Fibroblast of mammary gland (primary cell): ENCODE measurements around the gene MRPS2.

ENCODE experiments used
- DNase-seq: peaks from one replicate; pipeline ENCODE4 v3.0.0-alpha.2; 2010; ENCODE audit warnings: low read depth
- H3K4me3 ChIP-seq: 2 replicates; pipeline ENCODE4 v1.5.1; 2011; ENCODE audit warnings: low read depth, mild to moderate bottlenecking, low read length, moderate library complexity; ENCODE audit not compliant: control insufficient read depth
- TF ChIP-seq, protein P1 (sequence below): conservative IDR thresholded peaks from 2 replicates; pipeline ENCODE4 v1.5.1; 2011; ENCODE audit warnings: low read depth, low read length, inconsistent platforms; ENCODE audit not compliant: control insufficient read depth, insufficient read depth

MRPS2 gene

DNA sequence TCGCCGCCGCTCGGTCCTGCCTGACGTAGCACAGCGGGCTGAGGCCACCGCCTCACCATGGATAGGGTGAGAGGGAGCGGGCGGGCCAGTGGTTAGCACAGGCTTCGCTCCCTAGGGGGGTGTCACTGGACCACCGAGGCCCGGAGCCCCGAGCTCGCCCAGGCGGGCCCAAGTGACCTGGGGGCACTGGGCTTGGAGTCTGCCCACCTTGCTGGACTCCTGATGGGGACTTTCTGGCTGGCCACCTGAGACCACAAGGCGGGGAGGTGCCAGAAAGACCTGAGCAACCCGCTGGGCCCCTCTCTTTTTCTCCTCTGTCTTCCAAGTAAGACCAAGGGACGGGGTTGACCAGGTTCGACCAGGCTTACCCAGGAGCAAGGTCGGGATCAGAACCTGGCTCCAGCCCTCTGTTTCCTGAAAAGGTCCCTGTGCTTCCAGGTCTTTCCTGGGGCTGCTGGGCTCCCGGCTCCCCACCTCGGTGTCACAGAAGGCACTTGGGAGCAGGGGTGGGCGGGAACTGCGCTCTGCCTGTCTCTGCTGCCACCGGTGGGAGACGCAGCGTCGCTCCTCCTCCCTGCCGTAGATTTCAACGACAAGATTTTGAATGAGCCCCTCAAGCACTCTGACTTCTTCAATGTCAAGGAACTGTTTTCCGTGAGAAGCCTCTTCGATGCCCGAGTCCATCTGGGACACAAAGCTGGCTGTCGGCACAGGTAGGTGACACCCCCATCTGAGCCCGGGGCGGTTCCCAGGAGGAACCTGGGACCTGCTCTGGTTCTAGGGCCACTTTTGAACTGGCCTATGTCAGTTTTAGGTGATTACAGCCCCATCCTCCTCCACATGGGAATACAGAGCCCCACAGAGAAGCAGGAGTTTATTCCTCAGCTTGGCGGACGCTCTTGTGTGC, 1.0 kb downstream of the MRPS2 start:
- DNase-seq = peak; percentile 58
- TF ChIP-seq, protein P1, sequence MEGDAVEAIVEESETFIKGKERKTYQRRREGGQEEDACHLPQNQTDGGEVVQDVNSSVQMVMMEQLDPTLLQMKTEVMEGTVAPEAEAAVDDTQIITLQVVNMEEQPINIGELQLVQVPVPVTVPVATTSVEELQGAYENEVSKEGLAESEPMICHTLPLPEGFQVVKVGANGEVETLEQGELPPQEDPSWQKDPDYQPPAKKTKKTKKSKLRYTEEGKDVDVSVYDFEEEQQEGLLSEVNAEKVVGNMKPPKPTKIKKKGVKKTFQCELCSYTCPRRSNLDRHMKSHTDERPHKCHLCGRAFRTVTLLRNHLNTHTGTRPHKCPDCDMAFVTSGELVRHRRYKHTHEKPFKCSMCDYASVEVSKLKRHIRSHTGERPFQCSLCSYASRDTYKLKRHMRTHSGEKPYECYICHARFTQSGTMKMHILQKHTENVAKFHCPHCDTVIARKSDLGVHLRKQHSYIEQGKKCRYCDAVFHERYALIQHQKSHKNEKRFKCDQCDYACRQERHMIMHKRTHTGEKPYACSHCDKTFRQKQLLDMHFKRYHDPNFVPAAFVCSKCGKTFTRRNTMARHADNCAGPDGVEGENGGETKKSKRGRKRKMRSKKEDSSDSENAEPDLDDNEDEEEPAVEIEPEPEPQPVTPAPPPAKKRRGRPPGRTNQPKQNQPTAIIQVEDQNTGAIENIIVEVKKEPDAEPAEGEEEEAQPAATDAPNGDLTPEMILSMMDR = no peak
- peak overlapping the region; percentile 68 for H3K4me3 ChIP-seq

DNA sequence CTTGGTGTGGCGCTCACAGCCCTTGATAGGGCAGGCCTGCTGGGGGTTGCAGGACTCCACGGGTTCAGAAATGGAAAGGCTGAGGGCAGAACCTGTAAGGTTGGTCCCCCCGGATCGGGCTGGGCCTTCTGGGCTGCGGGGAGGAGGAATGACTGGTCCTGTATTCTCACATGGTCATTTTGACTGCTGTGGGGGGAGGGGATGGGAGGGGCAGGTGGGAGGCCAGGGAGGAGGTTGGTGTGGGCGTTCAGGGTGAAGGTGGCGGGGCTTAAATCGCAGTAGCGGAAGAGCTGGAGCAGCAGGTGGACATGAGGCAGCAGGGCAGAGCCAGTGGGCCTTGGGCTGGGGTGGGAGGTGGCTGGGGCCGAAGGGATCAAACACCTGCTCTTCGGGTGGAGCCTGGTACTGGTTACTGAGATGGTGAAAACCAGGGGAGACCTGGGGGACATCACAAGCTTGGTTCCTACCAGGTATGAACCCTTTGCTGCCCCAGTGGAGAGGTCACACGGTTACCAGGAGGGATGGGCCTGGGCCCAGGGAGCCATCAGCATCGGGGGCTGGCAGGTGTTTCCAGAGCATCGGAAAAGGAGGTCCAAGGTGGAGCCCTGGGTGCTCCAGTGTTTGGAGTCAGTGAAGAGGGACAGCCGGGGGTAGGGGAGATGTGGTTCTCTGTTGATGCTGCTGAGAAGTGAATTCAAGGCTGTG, 1.8 kb downstream of the MRPS2 start:
- TF ChIP-seq, protein P1 = no peak
- H3K4me3 ChIP-seq = peak overlapping the region; percentile 68
- no peak for DNase-seq

DNA sequence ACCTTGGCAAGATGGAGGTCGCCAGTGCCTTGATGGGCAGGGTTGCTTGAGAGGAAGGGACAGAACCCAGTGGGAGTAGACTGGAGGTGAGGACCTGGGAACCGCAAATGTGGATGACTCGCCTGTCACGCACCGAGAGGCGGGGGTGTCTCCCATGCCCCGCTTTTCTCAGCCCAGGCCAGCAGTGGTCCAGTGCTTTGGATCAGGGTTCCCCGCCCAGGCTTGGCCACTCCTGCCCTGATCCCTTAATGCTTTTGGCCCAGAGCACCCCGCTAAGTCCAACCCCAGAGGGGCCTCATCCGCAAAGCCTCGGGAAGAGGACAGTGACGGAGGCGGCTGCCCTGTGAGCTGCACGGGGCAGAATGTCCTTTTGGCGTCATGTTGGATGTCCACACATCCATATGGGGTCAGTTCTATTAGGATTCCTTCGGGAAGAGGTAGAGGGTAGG, 2.4 kb downstream of the MRPS2 start:
- no peak for DNase-seq
- no peak overlapping the region for H3K4me3 ChIP-seq
- TF ChIP-seq, protein P1 = no peak

DNA sequence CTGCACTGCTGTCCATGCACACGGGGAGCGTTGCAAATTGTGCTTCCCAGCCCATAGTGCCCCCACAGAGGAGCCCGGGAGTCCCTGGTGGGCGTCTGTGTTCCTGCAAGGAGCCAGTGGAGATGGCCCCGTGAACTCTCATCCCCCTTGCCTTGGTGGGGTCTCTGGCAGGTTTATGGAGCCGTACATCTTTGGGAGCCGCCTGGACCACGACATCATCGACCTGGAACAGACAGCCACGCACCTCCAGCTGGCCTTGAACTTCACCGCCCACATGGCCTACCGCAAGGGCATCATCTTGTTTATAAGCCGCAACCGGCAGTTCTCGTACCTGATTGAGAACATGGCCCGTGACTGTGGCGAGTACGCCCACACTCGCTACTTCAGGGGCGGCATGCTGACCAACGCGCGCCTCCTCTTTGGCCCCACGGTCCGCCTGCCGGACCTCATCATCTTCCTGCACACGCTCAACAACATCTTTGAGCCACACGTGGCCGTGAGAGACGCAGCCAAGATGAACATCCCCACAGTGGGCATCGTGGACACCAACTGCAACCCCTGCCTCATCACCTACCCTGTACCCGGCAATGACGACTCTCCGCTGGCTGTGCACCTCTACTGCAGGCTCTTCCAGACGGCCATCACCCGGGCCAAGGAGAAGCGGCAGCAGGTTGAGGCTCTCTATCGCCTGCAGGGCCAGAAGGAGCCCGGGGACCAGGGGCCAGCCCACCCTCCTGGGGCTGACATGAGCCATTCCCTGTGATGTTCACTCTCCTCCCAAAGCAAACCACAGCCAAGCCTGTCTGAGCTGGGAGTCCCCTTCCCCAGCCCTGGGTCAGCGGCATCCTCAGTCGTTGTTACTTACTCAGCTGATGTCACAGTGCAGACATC, 3.1 kb downstream of the MRPS2 start:
- no peak for DNase-seq
- H3K4me3 ChIP-seq = no peak overlapping the region
- TF ChIP-seq, protein P1 = no peak

DNA sequence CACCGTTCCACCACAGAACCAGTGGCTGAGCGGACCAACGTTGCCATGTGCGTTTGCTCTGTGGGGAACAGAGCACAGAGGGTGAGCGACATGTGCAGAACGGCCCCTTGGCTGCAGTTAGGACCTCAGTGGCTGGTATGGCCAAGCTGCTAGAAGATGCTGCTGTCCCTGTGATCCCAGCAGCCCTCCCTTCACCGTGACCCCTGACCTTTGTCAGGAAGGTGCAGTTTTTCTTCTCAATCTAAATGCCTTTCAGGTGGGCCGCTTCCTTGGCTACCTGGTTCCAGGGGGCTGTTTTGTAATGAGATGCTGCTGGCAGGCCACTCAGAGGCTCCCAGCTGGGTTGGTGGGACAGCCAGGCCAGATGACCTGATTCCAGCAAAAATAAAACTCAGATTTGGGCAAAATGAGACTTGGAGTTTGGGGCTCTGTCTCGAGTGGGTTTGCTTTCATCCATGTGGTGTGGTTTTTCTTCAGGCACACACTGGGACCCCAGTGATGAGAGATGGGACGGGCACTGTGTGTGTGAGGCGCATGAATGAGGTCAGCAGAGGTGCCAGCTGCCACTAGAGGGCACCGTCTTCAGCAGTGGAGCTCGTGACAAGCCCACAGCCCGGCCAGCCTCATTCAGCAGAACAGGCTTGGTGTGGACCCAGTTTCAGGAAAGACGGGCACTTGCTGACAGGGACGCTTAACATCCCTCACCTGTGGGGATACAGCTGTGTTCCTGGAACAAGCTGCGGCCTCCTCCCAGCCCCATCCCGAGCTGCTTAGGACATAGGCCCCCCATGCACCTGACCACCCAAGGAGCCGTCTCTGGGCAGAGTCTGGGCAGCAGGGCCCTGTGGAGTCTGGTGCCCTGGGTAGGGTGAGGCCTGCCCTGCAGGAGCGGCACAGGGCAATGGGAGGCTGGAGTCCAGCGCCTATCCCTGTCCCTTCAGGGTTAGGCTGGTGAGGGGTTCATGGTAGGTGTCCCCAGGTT, 4.1 kb downstream of the MRPS2 start:
- H3K4me3 ChIP-seq = no peak overlapping the region
- TF ChIP-seq, protein P1 = peak; percentile 77
- DNase-seq = peak; percentile 65
